NT2/D1 (cell line): Measurements from ENCODE around the gene PAK1.

Source experiments
- SUZ12 ChIP-seq: IDR thresholded peaks from 2 replicates; pipeline ENCODE4 v1.6.1; 2011; ENCODE audit not compliant: insufficient read length, insufficient read depth; ENCODE audit errors: extremely low read depth
- YY1 ChIP-seq: IDR thresholded peaks from 2 replicates; pipeline ENCODE4 v1.6.1; 2011; ENCODE audit not compliant: insufficient read length, insufficient read depth
- ZNF274 ChIP-seq: IDR thresholded peaks from 2 replicates; pipeline ENCODE4 v1.6.1; 2011; ENCODE audit warnings: mild to moderate bottlenecking, low read depth, low read length

- no peak for TF ChIP-seq SUZ12
- no peak for TF ChIP-seq YY1
- TF ChIP-seq ZNF274: no peak
Observed at GRCh38 chr11:77510851-77511250, 37.0 kb upstream of the PAK1 start.
